Adipocyte (in vitro differentiated cells): Measurements from ENCODE around the gene ADGRL3.
A peak's percentile ranks its signal among the peaks of the same experiment; 100 is the strongest.

ENCODE experiments used
- DNase-seq: peaks from one replicate; pipeline ENCODE4 v3.0.0-alpha.2; 2015; ENCODE audit warnings: low read depth
- H3K27me3 ChIP-seq: replicated peaks from 2 replicates; pipeline ENCODE4 v1.7.0; 2013; ENCODE audit warnings: mild to moderate bottlenecking, low read length, moderate library complexity; ENCODE audit not compliant: control insufficient read depth, insufficient read depth
- H3K36me3 ChIP-seq: 2 replicates; pipeline ENCODE4 v1.7.0; 2013; ENCODE audit warnings: low read length, mild to moderate bottlenecking, moderate library complexity; ENCODE audit not compliant: control insufficient read depth, insufficient read depth, severe bottlenecking
- H3K4me1 ChIP-seq: 2 replicates; pipeline ENCODE4 v1.7.0; 2013; ENCODE audit warnings: mild to moderate bottlenecking, low read length, moderate library complexity; ENCODE audit not compliant: control insufficient read depth, insufficient read depth
- H3K4me3 ChIP-seq: 2 replicates; pipeline ENCODE4 v1.7.0; 2013; ENCODE audit warnings: mild to moderate bottlenecking, low read length, moderate library complexity
- H3K9ac ChIP-seq: 2 replicates; pipeline ENCODE4 v1.7.0; 2013; ENCODE audit warnings: mild to moderate bottlenecking, low read length, moderate library complexity
- H3K9me3 ChIP-seq: 2 replicates; pipeline ENCODE4 v1.7.0; 2013; ENCODE audit warnings: mild to moderate bottlenecking, low read length, moderate library complexity; ENCODE audit not compliant: control insufficient read depth

ADGRL3 gene

GRCh38 chr4:61528595-61528994 lies 328.5 kb downstream of the ADGRL3 start:
- Histone ChIP-seq H3K9ac (no peak overlapping the region), H3K4me3 (no peak overlapping the region), H3K4me1 (no peaks in the 10 kb centered on the region), H3K9me3 (peaks cover 5% of the 10 kb centered on the region), H3K27me3 (no peaks in the 10 kb centered on the region), H3K36me3 (no peaks in the 10 kb centered on the region)
- no peak for DNase-seq

DNA sequence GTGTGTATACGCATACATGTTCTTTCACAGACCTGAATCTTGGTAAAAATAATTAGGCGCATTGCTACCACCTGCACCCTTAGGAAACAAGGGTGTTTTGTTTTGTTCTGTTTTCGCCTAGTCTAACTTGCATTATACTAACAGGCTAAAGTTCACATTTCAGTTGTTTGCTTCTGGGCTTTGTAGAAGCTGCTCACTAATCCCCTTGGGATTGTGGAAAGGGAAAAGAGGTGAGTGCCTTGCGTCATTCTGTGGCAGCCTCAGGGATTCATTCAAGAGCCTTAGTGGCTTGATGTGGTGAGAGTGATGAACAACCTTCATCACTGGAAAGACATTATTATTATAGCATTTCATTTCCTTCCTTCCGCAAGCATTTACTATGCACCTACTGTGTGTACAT lies 331.1 kb downstream of the ADGRL3 start:
- Histone ChIP-seq H3K4me1 (no peaks in the 10 kb centered on the region), H3K27me3 (no peaks in the 10 kb centered on the region), H3K9ac (no peak overlapping the region), H3K9me3 (peaks cover 14% of the 10 kb centered on the region), H3K36me3 (no peaks in the 10 kb centered on the region), H3K4me3 (no peak overlapping the region)
- no peak for DNase-seq

DNA sequence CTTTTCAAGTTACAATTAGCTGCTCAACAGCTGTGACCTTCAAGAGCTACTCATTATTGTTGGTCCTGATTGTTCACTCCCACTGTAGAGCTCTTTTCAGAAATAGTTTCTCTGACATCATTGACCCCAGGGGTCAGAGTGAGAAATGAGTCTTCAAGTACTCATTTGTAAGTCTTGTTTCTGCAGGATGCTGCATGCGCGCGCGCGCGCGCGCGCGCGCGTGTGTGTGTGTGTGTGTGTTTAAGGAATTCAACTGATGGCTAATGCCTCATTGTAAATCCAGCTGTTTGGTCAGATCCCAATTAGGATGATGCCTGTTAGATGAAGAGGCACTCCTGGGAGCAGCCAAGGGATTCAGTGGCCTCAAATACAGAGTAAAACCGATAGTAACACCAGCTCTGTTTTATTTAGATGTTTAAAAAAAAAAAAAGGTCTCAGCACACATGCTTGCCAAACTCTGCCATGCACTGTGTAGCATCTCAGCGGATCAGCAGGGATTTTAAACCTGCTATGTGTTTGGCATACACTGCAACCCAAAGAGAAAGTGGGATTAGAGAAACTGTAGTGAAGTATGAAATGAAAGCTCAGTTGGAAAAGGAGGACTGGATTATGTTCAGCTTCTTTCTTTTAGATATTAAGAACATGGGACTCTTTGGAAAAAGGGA lies 332.3 kb downstream of the ADGRL3 start:
- H3K36me3 ChIP-seq, result no peaks in the 10 kb centered on the region
- H3K4me3 ChIP-seq, result no peak overlapping the region
- H3K9ac ChIP-seq, result no peak overlapping the region
- H3K27me3 ChIP-seq, result no peaks in the 10 kb centered on the region
- H3K9me3 ChIP-seq, result peaks cover 14% of the 10 kb centered on the region
- no peaks in the 10 kb centered on the region for H3K4me1 ChIP-seq
- DNase-seq, result no peak

DNA sequence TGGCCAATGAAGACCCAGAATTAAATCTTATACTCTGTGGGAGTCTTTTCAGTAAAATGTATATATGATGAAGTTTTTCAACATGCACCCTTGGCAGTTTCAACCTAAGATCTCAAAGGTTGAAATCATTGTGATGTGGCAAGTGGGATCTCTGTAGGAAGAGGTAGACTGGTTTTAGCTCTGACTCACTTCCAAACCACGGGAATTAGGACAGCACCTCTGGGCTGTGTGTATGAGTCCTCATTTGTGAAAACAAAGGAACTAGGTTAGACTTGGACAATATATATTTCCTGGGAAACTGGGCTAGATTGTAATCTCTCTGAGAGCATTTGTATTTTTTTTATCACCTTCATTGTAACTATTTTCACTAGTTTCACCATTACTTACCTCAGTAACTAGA lies 333.0 kb downstream of the ADGRL3 start:
- H3K4me1 ChIP-seq, result no peaks in the 10 kb centered on the region
- H3K9ac ChIP-seq, result no peak overlapping the region
- DNase-seq, result no peak
- H3K27me3 ChIP-seq, result no peaks in the 10 kb centered on the region
- no peaks in the 10 kb centered on the region for H3K36me3 ChIP-seq
- H3K4me3 ChIP-seq, result no peak overlapping the region
- peaks cover 14% of the 10 kb centered on the region for H3K9me3 ChIP-seq

DNA sequence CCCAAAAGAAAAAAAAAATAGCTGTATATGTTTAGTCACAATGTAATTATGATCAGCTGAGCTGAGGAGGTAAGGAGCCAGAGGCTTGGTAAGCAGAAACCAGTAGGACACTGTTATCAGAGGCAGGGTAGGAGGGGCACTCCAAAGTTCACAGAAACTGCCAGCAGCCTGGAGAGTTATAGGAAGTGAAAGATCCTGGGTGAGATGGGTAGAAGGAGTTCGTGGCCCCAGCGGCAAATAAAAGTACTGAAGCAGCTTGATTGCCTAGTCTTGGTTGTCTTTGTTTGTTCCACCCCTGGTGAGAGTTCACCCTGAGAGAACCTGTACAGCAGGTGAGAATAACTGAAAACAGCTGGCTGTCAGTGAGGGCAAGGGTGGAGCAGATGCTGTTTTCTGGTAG lies 340.8 kb downstream of the ADGRL3 start:
- H3K4me3 ChIP-seq, result no peak overlapping the region
- no peaks in the 10 kb centered on the region for H3K9me3 ChIP-seq
- H3K27me3 ChIP-seq, result no peaks in the 10 kb centered on the region
- H3K36me3 ChIP-seq, result no peaks in the 10 kb centered on the region
- H3K4me1 ChIP-seq, result no peaks in the 10 kb centered on the region
- no peak overlapping the region for H3K9ac ChIP-seq
- DNase-seq, result no peak

DNA sequence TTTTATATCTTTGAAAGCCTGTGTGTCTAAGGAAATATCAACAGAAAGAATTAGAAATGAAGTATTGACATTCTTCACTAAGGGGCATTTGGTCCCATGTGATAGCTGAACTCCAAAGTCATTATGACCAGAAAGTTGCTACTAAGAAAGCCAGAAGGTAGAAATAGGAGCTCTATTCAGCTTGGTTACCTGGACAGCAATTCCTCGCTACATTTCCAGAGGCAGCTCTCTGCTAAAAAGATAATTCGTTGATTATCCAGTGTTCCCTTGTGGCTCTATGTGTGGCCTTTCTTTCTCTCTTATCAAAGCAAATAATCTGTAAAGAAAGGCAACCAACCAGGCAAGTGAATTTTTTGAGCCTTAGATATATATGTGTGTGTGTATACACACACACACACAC lies 341.3 kb downstream of the ADGRL3 start:
- H3K27me3 ChIP-seq, result no peaks in the 10 kb centered on the region
- DNase-seq, result no peak

GRCh38 chr4:61543976-61544375 lies 343.9 kb downstream of the ADGRL3 start:
- Histone ChIP-seq H3K36me3 (no peaks in the 10 kb centered on the region), H3K9me3 (no peaks in the 10 kb centered on the region), H3K27me3 (no peaks in the 10 kb centered on the region), H3K4me3 (no peak overlapping the region), H3K4me1 (no peaks in the 10 kb centered on the region), H3K9ac (no peak overlapping the region)
- DNase-seq, result no peak

More for the DNA sequence above, 341.3 kb downstream of the ADGRL3 start:
- Histone ChIP-seq H3K4me3 (no peak overlapping the region), H3K4me1 (no peaks in the 10 kb centered on the region), H3K9me3 (no peaks in the 10 kb centered on the region), H3K36me3 (no peaks in the 10 kb centered on the region), H3K9ac (no peak overlapping the region)

DNA sequence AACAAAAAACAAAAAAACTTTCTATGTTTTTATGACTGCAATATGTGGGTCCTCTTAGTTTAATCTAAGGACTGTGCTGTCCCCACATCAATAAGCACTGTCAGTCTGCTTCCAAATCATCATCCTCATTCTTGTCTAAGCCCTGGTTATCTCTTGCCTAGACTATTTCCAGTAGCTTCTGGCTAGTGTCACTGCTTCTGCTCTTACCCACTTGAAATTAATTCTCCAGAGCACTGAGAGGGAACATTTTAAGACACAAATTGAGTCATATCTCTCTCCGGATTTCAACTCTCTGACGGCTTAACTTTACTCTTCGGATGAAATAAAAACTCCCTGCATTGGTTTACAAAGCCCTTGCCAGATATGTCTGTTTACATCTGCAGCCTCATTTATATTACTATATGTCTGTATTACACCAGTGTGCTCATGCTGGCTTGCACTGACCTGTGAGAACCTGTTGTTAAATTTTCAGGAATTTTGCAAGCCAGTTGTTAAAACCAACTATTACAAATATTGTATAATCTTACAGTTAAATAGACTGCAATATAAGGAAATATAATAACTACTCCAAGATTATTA lies 345.9 kb downstream of the ADGRL3 start:
- Histone ChIP-seq H3K36me3 (no peaks in the 10 kb centered on the region), H3K9ac (no peak overlapping the region), H3K4me1 (no peaks in the 10 kb centered on the region), H3K4me3 (no peak overlapping the region), H3K9me3 (no peaks in the 10 kb centered on the region), H3K27me3 (no peaks in the 10 kb centered on the region)
- DNase-seq, result no peak

DNA sequence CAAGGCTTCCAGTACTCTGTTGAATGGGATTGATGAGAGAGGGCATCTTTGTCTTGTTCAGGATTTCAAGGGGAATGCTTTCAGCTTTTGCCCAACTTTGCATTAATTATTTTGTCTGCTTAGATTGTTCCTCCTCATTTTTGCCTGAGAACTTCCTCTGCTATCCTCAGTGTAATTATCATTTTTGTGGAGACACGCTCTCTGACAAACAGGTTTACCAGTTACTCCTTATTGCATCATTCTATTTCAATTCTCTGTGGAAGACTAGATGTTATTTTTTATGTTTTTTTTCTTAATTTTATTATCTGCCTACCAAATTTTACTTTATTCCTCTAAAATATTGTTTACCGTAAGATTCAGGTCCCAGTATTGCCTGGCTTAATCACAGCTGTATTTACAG lies 349.2 kb downstream of the ADGRL3 start:
- no peaks in the 10 kb centered on the region for H3K36me3 ChIP-seq
- no peak overlapping the region for H3K4me3 ChIP-seq
- no peak overlapping the region for H3K9ac ChIP-seq
- H3K9me3 ChIP-seq, result no peaks in the 10 kb centered on the region
- H3K4me1 ChIP-seq, result no peaks in the 10 kb centered on the region
- no peaks in the 10 kb centered on the region for H3K27me3 ChIP-seq
- peak; percentile 16 for DNase-seq

GRCh38 chr4:61553557-61554125 lies 353.5 kb downstream of the ADGRL3 start:
- Histone ChIP-seq H3K9ac (no peak overlapping the region), H3K36me3 (no peaks in the 10 kb centered on the region), H3K4me1 (no peaks in the 10 kb centered on the region), H3K4me3 (no peak overlapping the region), H3K27me3 (no peaks in the 10 kb centered on the region), H3K9me3 (no peaks in the 10 kb centered on the region)
- DNase-seq, result no peak

DNA sequence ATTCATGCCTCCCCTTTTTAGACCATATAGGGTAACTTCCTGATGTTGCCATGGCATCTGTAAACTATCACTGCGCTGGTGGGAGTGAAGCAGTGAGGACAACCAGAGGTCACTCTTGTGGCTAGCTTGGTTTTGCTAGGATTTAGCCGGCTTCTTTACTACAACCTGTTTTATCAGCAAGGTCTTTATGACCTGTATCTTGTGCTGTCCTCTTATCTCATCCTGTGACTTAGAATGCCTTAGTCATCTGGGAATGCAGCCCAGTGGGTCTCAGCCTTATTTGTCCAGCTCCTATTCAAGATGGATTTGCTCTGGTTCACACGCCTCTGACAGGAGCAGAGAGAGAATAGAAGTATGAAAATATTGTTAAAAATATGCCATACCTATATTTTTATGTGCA lies 355.7 kb downstream of the ADGRL3 start:
- Histone ChIP-seq H3K9ac (no peak overlapping the region), H3K4me1 (no peaks in the 10 kb centered on the region), H3K4me3 (no peak overlapping the region), H3K9me3 (no peaks in the 10 kb centered on the region), H3K36me3 (no peaks in the 10 kb centered on the region), H3K27me3 (no peaks in the 10 kb centered on the region)
- no peak for DNase-seq
